RWPE1 (cell line): ENCODE measurements around the gene HDC.
A peak's percentile ranks its signal among the peaks of the same experiment; 100 is the strongest.

Experiments used
- CTCF ChIA-PET: fragments of 350-600 bp; sonication (Branson Sonifier 250); formaldehyde crosslinking; extraction: SDS; loops from one replicate; lab custom pipeline; 2021; lab: Yijun Ruan, JAX
- POLR2A ChIA-PET: fragments of 400-600 bp; formaldehyde crosslinking; extraction: SDS; loops from one replicate; lab custom pipeline; 2020; ENCODE audit warnings: antibody characterized with exemption; ENCODE audit not compliant: low non-redundant PET; lab: Yijun Ruan, JAX
- DNase-seq: peaks from one replicate; pipeline ENCODE4 v3.0.0; 2012; ENCODE audit warnings: low spot score
- H3K27ac ChIP-seq: fragments of 450-650 bp; 2 replicates; pipeline ENCODE4 v1.5.1; 2017
- CTCF ChIP-seq: fragments of 450-650 bp; conservative IDR thresholded peaks from 2 replicates; pipeline ENCODE4 v1.5.1; 2017; ENCODE audit warnings: low read depth, mild to moderate bottlenecking

The HDC gene

GRCh38 chr15:50218691-50219090 lies 46.8 kb downstream of the HDC start:
- no peak for DNase-seq
- H3K27ac ChIP-seq: no peak overlapping the region
- ChIA-PET POLR2A (no interaction called here), CTCF (interaction anchor here (0.7 kb wide), 1 partner anchor 20 kb away, joined by 3 read pairs; no protein-coding TSS in a partner anchor)
- TF ChIP-seq CTCF: no peak

- ChIA-PET POLR2A (no interaction called here), CTCF (no interaction called here)
These were observed 47.2 kb downstream of the HDC start for GRCh38 chr15:50218291-50218690.

GRCh38 chr15:50210462-50211157 lies 54.9 kb downstream of the HDC start:
- ChIA-PET POLR2A (interaction anchor here (0.5 kb wide), 1 partner anchor 18 kb away, joined by 5 read pairs; no protein-coding TSS in a partner anchor), CTCF (interaction anchor here (0.6 to 1.1 kb wide), 2 partner anchors 28 to 1480 kb away, joined by 3 to 6 read pairs; partner anchors contain the start of gene SLC27A2)
- TF ChIP-seq CTCF: no peak
- H3K27ac ChIP-seq: peak overlapping the region; percentile 60
- DNase-seq: no peak

More at GRCh38 chr15:50218291-50218690, 47.2 kb downstream of the HDC start:
- TF ChIP-seq CTCF: no peak
- DNase-seq: no peak
- no peak overlapping the region for H3K27ac ChIP-seq

- no peak for DNase-seq
- CTCF ChIA-PET: interaction anchor here (0.6 to 1.1 kb wide), 2 partner anchors 28 to 1481 kb away, joined by 3 to 6 read pairs; partner anchors contain the start of gene SLC27A2
- H3K27ac ChIP-seq: peak overlapping the region; percentile 60; the same call in 1 of the 2 replicates
- POLR2A ChIA-PET: no interaction called here
- TF ChIP-seq CTCF: no peak
These were observed 55.7 kb downstream of the HDC start for GRCh38 chr15:50209809-50210208.

- no peak overlapping the region for H3K27ac ChIP-seq
- ChIA-PET CTCF (interaction anchor here (0.6 kb wide), 1 partner anchor 25 kb away, joined by 4 read pairs; no protein-coding TSS in a partner anchor), POLR2A (no interaction called here)
- TF ChIP-seq CTCF: no peak
- DNase-seq: no peak
These were observed 59.5 kb downstream of the HDC start for GRCh38 chr15:50206020-50206419.

GRCh38 chr15:50202003-50202402 lies 63.5 kb downstream of the HDC start:
- no peak for TF ChIP-seq CTCF
- no peak overlapping the region for H3K27ac ChIP-seq
- CTCF ChIA-PET: interaction anchor here (0.7 kb wide), 1 partner anchor 968 kb away, joined by 3 read pairs; no protein-coding TSS in a partner anchor
- POLR2A ChIA-PET: no interaction called here
- no peak for DNase-seq
